Activated T-helper 1 cell treated with anti-CD3 and anti-CD28 coated beads, Interleukin-12 subunit alpha, Interleukin-12 subunit beta, Interleukin-2, Interleukin-4 antibody, amounts not matched to agents 30 ng/mL and 10 ng/mL and 1 ng/mL, durations not matched to agents 14 hours and 24 hours and 36 hours (primary cell): ENCODE data around the gene ZFTA. TPM values are rescaled to one million over a fixed set of nuclear protein-coding genes. Genes with fewer than 3 reads are reported as not detected.
"Not testable (repeated sequence)": the region's sequence is repeated elsewhere in the genome, so short reads cannot be mapped to it uniquely, and the experiment has no call there.

ENCODE experiments used
- DNase-seq: peaks from one replicate; pipeline ENCODE4 v3.0.0; 2021; ENCODE audit warnings: low spot score
- H3K27ac Mint-ChIP-seq: one replicate; pipeline ENCODE4 v1.8.0; 2021; ENCODE audit warnings: mild to moderate bottlenecking, mixed read lengths
- H3K27me3 Mint-ChIP-seq: one replicate; pipeline ENCODE4 v1.8.0; 2022; ENCODE audit warnings: mild to moderate bottlenecking, moderate library complexity, mixed read lengths; ENCODE audit not compliant: insufficient read depth
- H3K36me3 Mint-ChIP-seq: one replicate; pipeline ENCODE4 v1.8.0; 2021; ENCODE audit warnings: low read depth, mixed read lengths
- H3K4me1 Mint-ChIP-seq: one replicate; pipeline ENCODE4 v1.8.0; 2021; ENCODE audit warnings: low read depth, mixed read lengths
- H3K4me3 Mint-ChIP-seq: one replicate; pipeline ENCODE4 v1.8.0; 2021; ENCODE audit warnings: mild to moderate bottlenecking, moderate library complexity, mixed read lengths
- H3K9me3 Mint-ChIP-seq: one replicate; pipeline ENCODE4 v1.8.0; 2021; ENCODE audit warnings: mixed read lengths
- intact Hi-C: fragments of 100-400 bp; cut with micrococcal nuclease; formaldehyde crosslinking; loops from one replicate; pipeline ENCODE4 v1.15.1; 2024
- total RNA-seq: library from RNA; stranded (reverse); gene quantifications from 2 replicates; pipeline ENCODE4 v1.2.3, GENCODE V29; 2022

Gene ZFTA
- total RNA-seq, 1 donor from 2014 or later: 5.3 TPM

GRCh38 chr11:63802637-63803414 is 34.3 kb upstream of the ZFTA start:
- H3K9me3 Mint-ChIP-seq: no peaks in the 10 kb centered on the region
- H3K4me3 Mint-ChIP-seq: no peak overlapping the region
- H3K4me1 Mint-ChIP-seq: no peaks in the 10 kb centered on the region
- H3K27ac Mint-ChIP-seq: no peak overlapping the region
- no peak for DNase-seq
- H3K36me3 Mint-ChIP-seq: no peaks in the 10 kb centered on the region
- intact Hi-C loops: no loop called here
- H3K27me3 Mint-ChIP-seq: peaks cover 3% of the 10 kb centered on the region

GRCh38 chr11:63800921-63801320 is 32.3 kb upstream of the ZFTA start:
- H3K4me3 Mint-ChIP-seq: no peak overlapping the region
- H3K27me3 Mint-ChIP-seq: peaks cover 3% of the 10 kb centered on the region
- H3K36me3 Mint-ChIP-seq: no peaks in the 10 kb centered on the region
- DNase-seq: no peak
- H3K4me1 Mint-ChIP-seq: no peaks in the 10 kb centered on the region
- H3K9me3 Mint-ChIP-seq: no peaks in the 10 kb centered on the region
- intact Hi-C loops: no loop called here
- no peak overlapping the region for H3K27ac Mint-ChIP-seq

GRCh38 chr11:63795066-63795465 is 26.5 kb upstream of the ZFTA start:
- H3K4me3 Mint-ChIP-seq: no peak overlapping the region
- H3K27me3 Mint-ChIP-seq: peaks cover 2% of the 10 kb centered on the region
- no peak for DNase-seq
- H3K9me3 Mint-ChIP-seq: peaks cover 16% of the 10 kb centered on the region
- intact Hi-C loops: no loop called here
- H3K4me1 Mint-ChIP-seq: no peaks in the 10 kb centered on the region
- no peaks in the 10 kb centered on the region for H3K36me3 Mint-ChIP-seq
- no peak overlapping the region for H3K27ac Mint-ChIP-seq

- Mint-ChIP-seq H3K9me3 (peaks cover 16% of the 10 kb centered on the region), H3K4me3 (no peak overlapping the region), H3K36me3 (no peaks in the 10 kb centered on the region), H3K27me3 (peaks cover 2% of the 10 kb centered on the region), H3K27ac (no peak overlapping the region), H3K4me1 (no peaks in the 10 kb centered on the region)
- intact Hi-C loops: no loop called here
- DNase-seq: no peak
Measured at GRCh38 chr11:63793161-63793560, 24.6 kb upstream of the ZFTA start.

GRCh38 chr11:63791495-63792167 is 23.1 kb upstream of the ZFTA start:
- intact Hi-C loops: no loop called here
- DNase-seq: no peak
- Mint-ChIP-seq H3K27me3 (peaks cover 4% of the 10 kb centered on the region), H3K27ac (no peak overlapping the region), H3K9me3 (peaks cover 16% of the 10 kb centered on the region), H3K4me3 (no peak overlapping the region), H3K36me3 (no peaks in the 10 kb centered on the region), H3K4me1 (no peaks in the 10 kb centered on the region)

GRCh38 chr11:63785823-63786222 is 17.2 kb upstream of the ZFTA start:
- Mint-ChIP-seq H3K4me3 (no peak overlapping the region), H3K4me1 (peaks cover 6% of the 10 kb centered on the region), H3K9me3 (no peaks in the 10 kb centered on the region), H3K27ac (no peak overlapping the region), H3K36me3 (no peaks in the 10 kb centered on the region), H3K27me3 (peaks cover 4% of the 10 kb centered on the region)
- DNase-seq: no peak
- intact Hi-C loops: no loop called here

GRCh38 chr11:63783925-63784592 is 15.5 kb upstream of the ZFTA start:
- H3K9me3 Mint-ChIP-seq: no peaks in the 10 kb centered on the region
- intact Hi-C loops: no loop called here
- H3K27ac Mint-ChIP-seq: no peak overlapping the region

GRCh38 chr11:63782749-63783148 is 14.2 kb upstream of the ZFTA start:
- peaks cover 6% of the 10 kb centered on the region for H3K4me1 Mint-ChIP-seq
- H3K27me3 Mint-ChIP-seq: peaks cover 9% of the 10 kb centered on the region
- no peaks in the 10 kb centered on the region for H3K9me3 Mint-ChIP-seq
- H3K27ac Mint-ChIP-seq: no peak overlapping the region
- H3K36me3 Mint-ChIP-seq: no peaks in the 10 kb centered on the region
- DNase-seq: no peak
- intact Hi-C loops: no loop called here
- no peak overlapping the region for H3K4me3 Mint-ChIP-seq

More at GRCh38 chr11:63783925-63784592, 15.5 kb upstream of the ZFTA start:
- Mint-ChIP-seq H3K36me3 (no peaks in the 10 kb centered on the region), H3K27me3 (peaks cover 4% of the 10 kb centered on the region), H3K4me3 (no peak overlapping the region), H3K4me1 (peaks cover 6% of the 10 kb centered on the region)
- no peak for DNase-seq

- H3K4me3 Mint-ChIP-seq: no peak overlapping the region
- no peaks in the 10 kb centered on the region for H3K9me3 Mint-ChIP-seq
- intact Hi-C loops: no loop called here
- no peaks in the 10 kb centered on the region for H3K36me3 Mint-ChIP-seq
- peaks cover 22% of the 10 kb centered on the region for H3K27me3 Mint-ChIP-seq
- no peak overlapping the region for H3K27ac Mint-ChIP-seq
- H3K4me1 Mint-ChIP-seq: no peaks in the 10 kb centered on the region
- DNase-seq: no peak
Measured at GRCh38 chr11:63779039-63779438, 10.5 kb upstream of the ZFTA start.

- intact Hi-C loops: no loop called here
- H3K36me3 Mint-ChIP-seq: no peaks in the 10 kb centered on the region
- no peak overlapping the region for H3K4me3 Mint-ChIP-seq
- no peak overlapping the region for H3K27ac Mint-ChIP-seq
- no peak for DNase-seq
- H3K27me3 Mint-ChIP-seq: peaks cover 50% of the 10 kb centered on the region
- H3K9me3 Mint-ChIP-seq: no peaks in the 10 kb centered on the region
- H3K4me1 Mint-ChIP-seq: peaks cover 2% of the 10 kb centered on the region
Measured at GRCh38 chr11:63775191-63775590, 6.6 kb upstream of the ZFTA start.

- H3K9me3 Mint-ChIP-seq, intact Hi-C loops, DNase-seq, H3K36me3 Mint-ChIP-seq, H3K27ac Mint-ChIP-seq, H3K4me3 Mint-ChIP-seq: not testable (repeated sequence)
- Mint-ChIP-seq H3K27me3 (peaks cover 49% of the 10 kb centered on the region), H3K4me1 (peaks cover 14% of the 10 kb centered on the region)
Measured at GRCh38 chr11:63771741-63772318, 3.3 kb upstream of the ZFTA start.

- peaks cover 14% of the 10 kb centered on the region for H3K4me1 Mint-ChIP-seq
- no peaks in the 10 kb centered on the region for H3K9me3 Mint-ChIP-seq
- H3K27me3 Mint-ChIP-seq: peaks cover 46% of the 10 kb centered on the region
- no peak for DNase-seq
- peaks cover 2% of the 10 kb centered on the region for H3K36me3 Mint-ChIP-seq
- H3K4me3 Mint-ChIP-seq: no peak overlapping the region
- H3K27ac Mint-ChIP-seq: no peak overlapping the region
- intact Hi-C loops: no loop called here
Measured at GRCh38 chr11:63770763-63771162, 2.2 kb upstream of the ZFTA start.
